ENCODE results near the gene BIN1.

The BIN1 gene

GRCh38 chr2:127090281-127091120, 16.5 kb downstream of the BIN1 start:
- no peak for DNase-seq

- no peak for DNase-seq
These were observed 17.3 kb downstream of the BIN1 start for GRCh38 chr2:127089478-127090235.

- DNase-seq = no peak
These were observed 18.2 kb downstream of the BIN1 start for GRCh38 chr2:127088706-127089105.

- no peak for DNase-seq
These were observed 19.0 kb downstream of the BIN1 start for GRCh38 chr2:127087791-127088495.

GRCh38 chr2:127086990-127087790, 19.8 kb downstream of the BIN1 start:
- no peak for DNase-seq

GRCh38 chr2:127085317-127085681, 21.7 kb downstream of the BIN1 start:
- peak; percentile 48 for DNase-seq

- DNase-seq = peak; percentile 41
These were observed 22.2 kb downstream of the BIN1 start for GRCh38 chr2:127084611-127085316.

- DNase-seq = no peak
These were observed 23.0 kb downstream of the BIN1 start for GRCh38 chr2:127083819-127084503.

GRCh38 chr2:127082974-127083373, 24.0 kb downstream of the BIN1 start:
- DNase-seq = no peak

- peak; percentile 78 for DNase-seq
These were observed 24.9 kb downstream of the BIN1 start for GRCh38 chr2:127081826-127082633.

- peak; percentile 73 for DNase-seq
These were observed 25.8 kb downstream of the BIN1 start for GRCh38 chr2:127080938-127081755.

GRCh38 chr2:127080226-127080937, 26.6 kb downstream of the BIN1 start:
- peak; percentile 74 for DNase-seq

- peak; percentile 25 for DNase-seq
These were observed 27.5 kb downstream of the BIN1 start for GRCh38 chr2:127079358-127079920.

GRCh38 chr2:127078666-127079270, 28.2 kb downstream of the BIN1 start:
- no peak for DNase-seq

GRCh38 chr2:127078028-127078427, 28.9 kb downstream of the BIN1 start:
- DNase-seq = no peak

- no peak for DNase-seq
These were observed 30.0 kb downstream of the BIN1 start for GRCh38 chr2:127076924-127077323.

GRCh38 chr2:127076290-127076689, 30.7 kb downstream of the BIN1 start:
- DNase-seq = no peak

- DNase-seq = no peak
These were observed 31.1 kb downstream of the BIN1 start for GRCh38 chr2:127075821-127076220.
